ENCODE data around the gene SEC11A. TPM values are rescaled to one million over a fixed set of nuclear protein-coding genes. Genes with fewer than 3 reads are reported as not detected.
"Not testable (repeated sequence)": the region's sequence is repeated elsewhere in the genome, so short reads cannot be mapped to it uniquely, and the experiment has no call there.

Gene SEC11A
- total RNA-seq, 2 donors from 2014 or later: 53.1 to 67.7 TPM

- no peak for ATAC-seq
- H3K4me1 Mint-ChIP-seq: peaks cover 52% of the 10 kb centered on the region
- H3K4me3 Mint-ChIP-seq: peak overlapping the region; percentile 90
- H3K9me3 ChIP-seq (ENCODE audit: control insufficient read depth, low read length, poor library complexity, severe bottlenecking): no peaks in the 10 kb centered on the region
- peak overlapping the region; percentile 93 for H3K27ac Mint-ChIP-seq
- no peak for DNase-seq
- H3K36me3 Mint-ChIP-seq (ENCODE audit: low read depth): peaks cover 2% of the 10 kb centered on the region
- H3K27me3 Mint-ChIP-seq: no peaks in the 10 kb centered on the region
Observed at GRCh38 chr15:84750583-84751092, 34.7 kb upstream of the SEC11A start.

GRCh38 chr15:84749111-84749991 lies 33.4 kb upstream of the SEC11A start:
- H3K9me3 ChIP-seq (ENCODE audit: control insufficient read depth, low read length, poor library complexity, severe bottlenecking): no peaks in the 10 kb centered on the region
- Mint-ChIP-seq H3K36me3 (ENCODE audit: low read depth) (peaks cover 5% of the 10 kb centered on the region), H3K27ac (peak overlapping the region; percentile 93), H3K27me3 (no peaks in the 10 kb centered on the region), H3K4me1 (peaks cover 52% of the 10 kb centered on the region), H3K4me3 (peak overlapping the region; percentile 90)
- DNase-seq (peak in 2 of 3 donors; percentile 18 to 23), ATAC-seq (peak; percentile 24)

- Mint-ChIP-seq H3K4me3 (peak within 1 kb of the TSS; percentile 99), H3K4me1 (peaks cover 49% of the 10 kb centered on the region), H3K27ac (peak within 1 kb of the TSS; percentile 99), H3K27me3 (no peaks in the 10 kb centered on the region), H3K36me3 (ENCODE audit: low read depth) (peaks cover 5% of the 10 kb centered on the region)
- H3K9me3 ChIP-seq (ENCODE audit: control insufficient read depth, low read length, poor library complexity, severe bottlenecking): no peaks in the 10 kb centered on the region
- ATAC-seq (peak; percentile 79), DNase-seq (peak; percentile 75 to 85 (median 81))
Observed at GRCh38 chr15:84748274-84749110, 32.6 kb upstream of the SEC11A start, which contains the start of gene ZNF592. TSS of gene ZNF592 (plus strand) at chr15:84748592. CDS start at chr15:84782676, 34,084 bp downstream.

- Mint-ChIP-seq H3K27ac (peak overlapping the region; percentile 99), H3K4me1 (peaks cover 47% of the 10 kb centered on the region), H3K36me3 (ENCODE audit: low read depth) (peaks cover 5% of the 10 kb centered on the region), H3K27me3 (no peaks in the 10 kb centered on the region), H3K4me3 (peak overlapping the region; percentile 99)
- no peaks in the 10 kb centered on the region for H3K9me3 ChIP-seq (ENCODE audit: control insufficient read depth, low read length, poor library complexity, severe bottlenecking)
- peak in 2 of 3 donors; percentile 58 to 65 for DNase-seq
- peak; percentile 70 for ATAC-seq
Observed at GRCh38 chr15:84747416-84748273, 31.7 kb upstream of the SEC11A start.

- H3K36me3 Mint-ChIP-seq (ENCODE audit: low read depth): peaks cover 3% of the 10 kb centered on the region
- no peak for DNase-seq
- H3K4me3 Mint-ChIP-seq: no peak overlapping the region
- H3K4me1 Mint-ChIP-seq: peaks cover 35% of the 10 kb centered on the region
- ATAC-seq: no peak
- H3K27ac Mint-ChIP-seq: peak overlapping the region; percentile 79
- no peaks in the 10 kb centered on the region for H3K27me3 Mint-ChIP-seq
- H3K9me3 ChIP-seq (ENCODE audit: control insufficient read depth, low read length, poor library complexity, severe bottlenecking): no peaks in the 10 kb centered on the region
Observed at GRCh38 chr15:84741121-84741520, 25.2 kb upstream of the SEC11A start.

- Mint-ChIP-seq H3K36me3 (ENCODE audit: low read depth) (peaks cover 3% of the 10 kb centered on the region), H3K27ac (peak overlapping the region; percentile 79), H3K4me1 (peaks cover 37% of the 10 kb centered on the region), H3K4me3 (no peak overlapping the region), H3K27me3 (no peaks in the 10 kb centered on the region)
- H3K9me3 ChIP-seq (ENCODE audit: control insufficient read depth, low read length, poor library complexity, severe bottlenecking): no peaks in the 10 kb centered on the region
- DNase-seq (no peak), ATAC-seq (no peak)
Observed at GRCh38 chr15:84740691-84741090, 24.8 kb upstream of the SEC11A start.

- H3K4me3 Mint-ChIP-seq: peak overlapping the region; percentile 33
- H3K4me1 Mint-ChIP-seq: peaks cover 41% of the 10 kb centered on the region
- DNase-seq: no peak
- H3K36me3 Mint-ChIP-seq (ENCODE audit: low read depth): no peaks in the 10 kb centered on the region
- peak overlapping the region; percentile 88 for H3K27ac Mint-ChIP-seq
- no peaks in the 10 kb centered on the region for H3K27me3 Mint-ChIP-seq
- no peaks in the 10 kb centered on the region for H3K9me3 ChIP-seq (ENCODE audit: control insufficient read depth, low read length, poor library complexity, severe bottlenecking)
- no peak for ATAC-seq
Observed at GRCh38 chr15:84737005-84737404, 21.1 kb upstream of the SEC11A start.

GRCh38 chr15:84736375-84736774 lies 20.4 kb upstream of the SEC11A start:
- peak overlapping the region; percentile 88 for H3K27ac Mint-ChIP-seq
- H3K4me1 Mint-ChIP-seq: peaks cover 40% of the 10 kb centered on the region
- H3K36me3 Mint-ChIP-seq (ENCODE audit: low read depth): no peaks in the 10 kb centered on the region
- peak overlapping the region; percentile 84 for H3K4me3 Mint-ChIP-seq
- ATAC-seq: peak; percentile 63
- no peaks in the 10 kb centered on the region for H3K27me3 Mint-ChIP-seq
- H3K9me3 ChIP-seq (ENCODE audit: control insufficient read depth, low read length, poor library complexity, severe bottlenecking): no peaks in the 10 kb centered on the region
- DNase-seq: no peak

GRCh38 chr15:84735480-84736061 lies 19.6 kb upstream of the SEC11A start:
- DNase-seq; H3K27me3 Mint-ChIP-seq; H3K36me3 Mint-ChIP-seq (ENCODE audit: low read depth); H3K9me3 ChIP-seq (ENCODE audit: control insufficient read depth, low read length, poor library complexity, severe bottlenecking): not testable (repeated sequence)
- peaks cover 35% of the 10 kb centered on the region for H3K4me1 Mint-ChIP-seq
- peak overlapping the region; percentile 92 for H3K27ac Mint-ChIP-seq
- H3K4me3 Mint-ChIP-seq: peak overlapping the region; percentile 90
- peak; percentile 51 for ATAC-seq

- Mint-ChIP-seq H3K4me3 (peak overlapping the region; percentile 90), H3K27me3 (no peaks in the 10 kb centered on the region), H3K4me1 (peaks cover 35% of the 10 kb centered on the region), H3K36me3 (ENCODE audit: low read depth) (no peaks in the 10 kb centered on the region), H3K27ac (peak overlapping the region; percentile 92)
- DNase-seq (peak in 2 of 3 donors; percentile 34 to 51), ATAC-seq (peak; percentile 86)
- no peaks in the 10 kb centered on the region for H3K9me3 ChIP-seq (ENCODE audit: control insufficient read depth, low read length, poor library complexity, severe bottlenecking)
Observed at GRCh38 chr15:84734794-84735479, 19.0 kb upstream of the SEC11A start.

GRCh38 chr15:84731774-84732173 lies 15.8 kb upstream of the SEC11A start:
- DNase-seq (no peak), ATAC-seq (no peak)
- H3K9me3 ChIP-seq (ENCODE audit: control insufficient read depth, low read length, poor library complexity, severe bottlenecking): no peaks in the 10 kb centered on the region
- Mint-ChIP-seq H3K27me3 (no peaks in the 10 kb centered on the region), H3K36me3 (ENCODE audit: low read depth) (no peaks in the 10 kb centered on the region), H3K27ac (no peak overlapping the region), H3K4me1 (peaks cover 29% of the 10 kb centered on the region), H3K4me3 (no peak overlapping the region)

- no peak for DNase-seq
- H3K36me3 Mint-ChIP-seq (ENCODE audit: low read depth): no peaks in the 10 kb centered on the region
- no peaks in the 10 kb centered on the region for H3K27me3 Mint-ChIP-seq
- no peak overlapping the region for H3K27ac Mint-ChIP-seq
- no peak for ATAC-seq
- peaks cover 16% of the 10 kb centered on the region for H3K4me1 Mint-ChIP-seq
- no peak overlapping the region for H3K4me3 Mint-ChIP-seq
- no peaks in the 10 kb centered on the region for H3K9me3 ChIP-seq (ENCODE audit: control insufficient read depth, low read length, poor library complexity, severe bottlenecking)
Observed at GRCh38 chr15:84727429-84727828, 11.5 kb upstream of the SEC11A start.
